A549 (cell line): ENCODE results near the gene CSGALNACT2. TPM values are rescaled to one million over a fixed set of nuclear protein-coding genes. Genes with fewer than 3 reads are reported as not detected.

Source experiments
- ATAC-seq, 2 experiments: fragments of 200-7000 bp in 1 of 2; fragments of >200 bp in 1 of 2; cut with Nextera tagmentation in 1 of 2; cut with Tn5 transposase in 1 of 2; 3 replicates each; pipeline versions ENCODE4 v1.8.0 to v1.9.1; 2018 to 2020; ENCODE audit warnings: mild to moderate bottlenecking in 1 of 2, moderate library complexity in 1 of 2
- CTCF ChIA-PET: fragments of 300-600 bp; sonication (Branson Sonifier 250); formaldehyde crosslinking; extraction: SDS; loops from one replicate; lab custom pipeline; 2021; ENCODE audit warnings: antibody characterized with exemption, inconsistent platforms; lab: Yijun Ruan, JAX
- POLR2A ChIA-PET: fragments of 350-600 bp; formaldehyde crosslinking; extraction: SDS; loops from one replicate; lab custom pipeline; 2021; ENCODE audit warnings: antibody characterized with exemption, inconsistent platforms; lab: Yijun Ruan, JAX
- DNase-seq, 2 experiments: peaks; one replicate each; pipeline versions ENCODE4 v3.0.0 to v3.0.0-alpha.2; 2011 to 2016; ENCODE audit warnings: low read depth in 1 of 2, low spot score in 1 of 2
- FAIRE-seq: peaks from 2 replicates; lab custom pipeline; 2011; peaks lifted over from hg19 to GRCh38; lab: Jason Lieb, UNC
- H3K27ac ChIP-seq, 2 experiments: fragments of >200 bp; sonication (Bioruptor Twin); formaldehyde crosslinking; 3 replicates each; pipeline ENCODE4 v1.5.1; 2016 to 2017
- H3K4me1 ChIP-seq: fragments of >200 bp; sonication (Bioruptor Twin); formaldehyde crosslinking; 3 replicates; pipeline ENCODE4 v1.6.1; 2016
- H3K4me2 ChIP-seq: fragments of >200 bp; sonication (Bioruptor Twin); formaldehyde crosslinking; 3 replicates; pipeline ENCODE4 v1.6.1; 2016
- H3K4me3 ChIP-seq: fragments of >200 bp; sonication (Bioruptor Twin); formaldehyde crosslinking; 3 replicates; pipeline ENCODE4 v1.5.1; 2016
- H3K9me3 ChIP-seq: fragments of >200 bp; sonication (Bioruptor Twin); formaldehyde crosslinking; 3 replicates; pipeline ENCODE4 v1.6.1; 2016
- ATOH8 ChIP-seq: fragments of 250-450 bp; sonication (Bioruptor Pico); IDR thresholded peaks from 2 replicates; pipeline ENCODE4 v1.5.0; 2020; ENCODE audit warnings: low read depth, mild to moderate bottlenecking, moderate library complexity
- CBX2 ChIP-seq: fragments of 200-600 bp; sonication (generic); IDR thresholded peaks from 2 replicates; pipeline ENCODE4 v1.6.1; 2016; ENCODE audit warnings: low read depth, mild to moderate bottlenecking, borderline replicate concordance
- CHD2 ChIP-seq: fragments of 150-350 bp; IDR thresholded peaks from 2 replicates; pipeline ENCODE4 v1.6.1; 2014; ENCODE audit warnings: low read length; ENCODE audit not compliant: partially characterized antibody
- E2F6 ChIP-seq: IDR thresholded peaks from 2 replicates; pipeline ENCODE4 v1.6.1; 2012; ENCODE audit warnings: low read depth, borderline replicate concordance
- ELK1 ChIP-seq: fragments of 150-350 bp; IDR thresholded peaks from 2 replicates; pipeline ENCODE4 v1.6.1; 2014; ENCODE audit warnings: low read depth, mild to moderate bottlenecking, low read length
- EP300 ChIP-seq, 2 experiments: fragments of >200 bp; sonication (Bioruptor Twin); formaldehyde crosslinking; IDR thresholded peaks; 2 replicates in 1 of 2; 3 replicates in 1 of 2; pipeline ENCODE4 v1.6.1; 2016 to 2017
- ESRRA ChIP-seq: fragments of 150-350 bp; IDR thresholded peaks from 2 replicates; pipeline ENCODE4 v1.6.1; 2014; ENCODE audit warnings: mild to moderate bottlenecking, low read length, borderline replicate concordance
- FOXS1 ChIP-seq: fragments of 250-450 bp; sonication (Bioruptor Pico); IDR thresholded peaks from 2 replicates; pipeline ENCODE4 v1.5.0; 2020; ENCODE audit warnings: mild to moderate bottlenecking, moderate library complexity
- HES2 ChIP-seq: fragments of >200 bp; sonication (Bioruptor Twin); formaldehyde crosslinking; IDR thresholded peaks from 2 replicates; pipeline ENCODE4 v1.6.1; 2016
- HOXA7 ChIP-seq: fragments of 250-450 bp; sonication (Bioruptor Pico); IDR thresholded peaks from 2 replicates; pipeline ENCODE4 v1.5.0; 2020; ENCODE audit warnings: mild to moderate bottlenecking, moderate library complexity
- JUN ChIP-seq, 2 experiments: fragments of >200 bp; sonication (Bioruptor Twin); formaldehyde crosslinking; IDR thresholded peaks; 2 replicates in 1 of 2; 3 replicates in 1 of 2; pipeline ENCODE4 v1.6.1; 2016 to 2017
- KDM1A ChIP-seq: fragments of 200-600 bp; sonication (generic); IDR thresholded peaks from 2 replicates; pipeline ENCODE4 v1.6.1; 2016; ENCODE audit warnings: low read depth, mild to moderate bottlenecking
- MAZ ChIP-seq: fragments of 150-350 bp; IDR thresholded peaks from 2 replicates; pipeline ENCODE4 v1.6.1; 2014; ENCODE audit warnings: antibody characterized with exemption, low read depth, low read length, borderline replicate concordance
- MYC ChIP-seq: IDR thresholded peaks from 2 replicates; pipeline ENCODE4 v1.6.1; 2012; ENCODE audit warnings: mild to moderate bottlenecking, inconsistent platforms, low read length, improper control_type of control experiment, borderline replicate concordance
- PBX3 ChIP-seq: IDR thresholded peaks from 2 replicates; pipeline ENCODE4 v1.6.1; 2012
- POLR2A ChIP-seq: IDR thresholded peaks from 2 replicates; pipeline ENCODE4 v1.6.1; 2012; ENCODE audit warnings: mild to moderate bottlenecking, low read length
- RCOR1 ChIP-seq: fragments of 150-350 bp; IDR thresholded peaks from 2 replicates; pipeline ENCODE4 v1.6.1; 2014; ENCODE audit warnings: antibody characterized with exemption, low read length, low read depth
- TP53 ChIP-seq: fragments of 250-450 bp; sonication (Bioruptor Pico); IDR thresholded peaks from 2 replicates; pipeline ENCODE4 v1.5.0; 2021; ENCODE audit warnings: mild to moderate bottlenecking, moderate library complexity
- USF2 ChIP-seq: fragments of 450-650 bp; IDR thresholded peaks from 2 replicates; pipeline ENCODE4 v1.6.1; 2014; ENCODE audit warnings: antibody characterized with exemption
- WGBS: methylation state at CpG from one replicate; pipeline ENCODE4 v1.1.6; 2017; ENCODE audit errors: missing lambda C conversion rate; 5-methylcytosine and 5-hydroxymethylcytosine counted together
- polyA plus RNA-seq, 4 experiments: library from polyadenylated mRNA; depleted of rRNA in 3 of 4; stranded (reverse); fragments of >200 nt; fragmentation: RNase III in 1 of 4; extraction: RNeasy Plus Mini Kit Qiagen cat#74134 plus additional on column Dnase treatment in 1 of 4; gene quantifications; 2 replicates in 3 of 4; 3 replicates in 1 of 4; pipeline ENCODE4 v1.2.3, GENCODE V29; 2011 to 2017

The CSGALNACT2 gene
- polyA plus RNA-seq, 2 of the 4 experiments (the other 2 are of a cell fraction), result 11.2 to 29.9 TPM

- TF ChIP-seq CHD2, result no peak
- no peak for TF ChIP-seq TP53
- no peak for TF ChIP-seq MAZ
- no peak for TF ChIP-seq CBX2
- no peak for TF ChIP-seq KDM1A
- no peak for TF ChIP-seq HOXA7 (CRISPR knock-in tag)
- TF ChIP-seq EP300 (IDR thresholded peaks at IDR 0.05), result no peak
Measured at GRCh38 chr10:43106256-43107091, 31.8 kb upstream of the CSGALNACT2 start (continued).

- ATAC-seq, result no peak
- Histone ChIP-seq H3K4me1 (no peaks in the 10 kb centered on the region), H3K4me2 (no peak overlapping the region), H3K27ac (no peak overlapping the region), H3K9me3 (no peaks in the 10 kb centered on the region), H3K4me3 (no peak overlapping the region)
- TF ChIP-seq ATOH8 (CRISPR knock-in tag) (no peak), CBX2 (no peak), ELK1 (no peak), MYC (no peak), PBX3 (no peak), FOXS1 (CRISPR knock-in tag) (no peak), JUN (IDR thresholded peaks at IDR 0.05) (no peak), TP53 (no peak), HES2 (no peak), USF2 (no peak), E2F6 (no peak), KDM1A (no peak), RCOR1 (no peak), MAZ (no peak), POLR2A (no peak), ESRRA (no peak)
- CTCF ChIA-PET, result no interaction called here
- no peak for FAIRE-seq
- POLR2A ChIA-PET, result no interaction called here
- 79% methylated on average over 9 of the region's 12 CpGs for WGBS
- no peak for DNase-seq
Measured at GRCh38 chr10:43108951-43109350, 29.3 kb upstream of the CSGALNACT2 start.
